Cortex of kidney (tissue), 1 donor: Measurements from ENCODE around the gene TRMT1.
"Not testable (repeated sequence)": the region's sequence is repeated elsewhere in the genome, so short reads cannot be mapped to it uniquely, and the experiment has no call there.

ENCODE experiments used
- DNase-seq: peaks from one replicate; lab custom pipeline; 2025; lab: John Stamatoyannopoulos, UW

Gene TRMT1

GRCh38 chr19:13150187-13150930, 33.8 kb upstream of the TRMT1 start, which contains the start of the genes IER2 and STX10:
IER2 (plus strand) TSS chr19:13150411; CDS start chr19:13153187, 2,776 bp downstream.
STX10 (minus strand) TSS chr19:13150375; CDS start chr19:13150173, 202 bp downstream.
- peak; percentile 55 for DNase-seq

GRCh38 chr19:13149628-13150186, 33.2 kb upstream of the TRMT1 start:
- DNase-seq = no peak

GRCh38 chr19:13149173-13149627, 32.7 kb upstream of the TRMT1 start:
- not testable (repeated sequence) for DNase-seq

- DNase-seq = no peak
Observed at GRCh38 chr19:13146763-13147563, 30.4 kb upstream of the TRMT1 start.

GRCh38 chr19:13139633-13140311, 23.2 kb upstream of the TRMT1 start:
- DNase-seq = no peak

- no peak for DNase-seq
Observed at GRCh38 chr19:13138916-13139198, 22.3 kb upstream of the TRMT1 start.

- no peak for DNase-seq
Observed at GRCh38 chr19:13138171-13138915, 21.8 kb upstream of the TRMT1 start.

GRCh38 chr19:13137290-13137794, 20.8 kb upstream of the TRMT1 start:
- no peak for DNase-seq

- DNase-seq = no peak
Observed at GRCh38 chr19:13135068-13136062, 18.8 kb upstream of the TRMT1 start.

- no peak for DNase-seq
Observed at GRCh38 chr19:13134626-13135025, 18.1 kb upstream of the TRMT1 start.

- no peak for DNase-seq
Observed at GRCh38 chr19:13133241-13133870, 16.8 kb upstream of the TRMT1 start.

GRCh38 chr19:13132471-13133180, 16.1 kb upstream of the TRMT1 start:
- DNase-seq = no peak

- no peak for DNase-seq
Observed at GRCh38 chr19:13130886-13131490, 14.4 kb upstream of the TRMT1 start.

GRCh38 chr19:13129384-13129783, 12.8 kb upstream of the TRMT1 start:
- no peak for DNase-seq

- no peak for DNase-seq
Observed at GRCh38 chr19:13128583-13128982, 12.0 kb upstream of the TRMT1 start.

- DNase-seq = no peak
Observed at GRCh38 chr19:13127811-13128575, 11.5 kb upstream of the TRMT1 start.

GRCh38 chr19:13127051-13127450, 10.5 kb upstream of the TRMT1 start:
- no peak for DNase-seq
